WTC11 (cell line): ENCODE data around the gene GOLGA8B. TPM values are rescaled to one million over a fixed set of nuclear protein-coding genes. Genes with fewer than 3 reads are reported as not detected.
"Not testable (repeated sequence)": the region's sequence is repeated elsewhere in the genome, so short reads cannot be mapped to it uniquely, and the experiment has no call there.

Source experiments
- ATAC-seq: fragments of 200-7000 bp; cut with Tn5 transposase; 2 replicates; pipeline ENCODE4 v1.10.0; 2021; ENCODE audit warnings: mild to moderate bottlenecking, moderate library complexity
- CTCF ChIA-PET: fragments of 300-600 bp; sonication (Branson Sonifier 250); formaldehyde crosslinking; loops from one replicate; lab custom pipeline; 2021; ENCODE audit warnings: antibody characterized with exemption; lab: Charles Lee
- POLR2A ChIA-PET: fragments of 350-600 bp; sonication (Branson Sonifier 250); formaldehyde crosslinking; loops from one replicate; lab custom pipeline; 2021; ENCODE audit warnings: antibody characterized with exemption; lab: Charles Lee
- DNase-seq: peaks from one replicate; pipeline ENCODE4 v3.0.0; 2021; ENCODE audit warnings: low spot score
- H3K27ac Mint-ChIP-seq: 2 replicates; pipeline ENCODE4 v1.8.0; 2021; ENCODE audit warnings: mixed read lengths
- H3K27me3 Mint-ChIP-seq: 2 replicates; pipeline ENCODE4 v1.8.0; 2021; ENCODE audit warnings: low read depth, mild to moderate bottlenecking, moderate library complexity, mixed read lengths
- H3K36me3 Mint-ChIP-seq: 2 replicates; pipeline ENCODE4 v1.8.0; 2021; ENCODE audit warnings: mixed read lengths
- H3K4me1 Mint-ChIP-seq: 2 replicates; pipeline ENCODE4 v1.8.0; 2022; ENCODE audit warnings: mixed read lengths
- H3K4me3 Mint-ChIP-seq: 2 replicates; pipeline ENCODE4 v1.8.0; 2021; ENCODE audit warnings: mild to moderate bottlenecking, moderate library complexity, mixed read lengths
- H3K9me3 Mint-ChIP-seq: 2 replicates; pipeline ENCODE4 v1.8.0; 2021; ENCODE audit warnings: mixed read lengths
- FOXP1 ChIP-seq: sonication (generic); formaldehyde crosslinking; IDR thresholded peaks from 2 replicates; pipeline ENCODE4 v1.8.0; 2022; ENCODE audit warnings: missing genetic modification reagents, mild to moderate bottlenecking, moderate library complexity, borderline replicate concordance
- MYBL2 ChIP-seq: sonication (generic); formaldehyde crosslinking; IDR thresholded peaks from 2 replicates; pipeline ENCODE4 v1.8.1; 2023; ENCODE audit warnings: mild to moderate bottlenecking, moderate library complexity, missing genetic modification reagents
- NFYB ChIP-seq: sonication (generic); formaldehyde crosslinking; conservative IDR thresholded peaks from 2 replicates; pipeline ENCODE4 v1.8.0; 2022; ENCODE audit warnings: low read depth, missing genetic modification reagents
- NR2C2 ChIP-seq: sonication (generic); formaldehyde crosslinking; IDR thresholded peaks from 2 replicates; pipeline ENCODE4 v1.8.0; 2022; ENCODE audit warnings: mild to moderate bottlenecking, missing genetic modification reagents
- OVOL2 ChIP-seq: fragments of 250-450 bp; sonication (Bioruptor Pico); IDR thresholded peaks from 2 replicates; pipeline ENCODE4 v1.9.0; 2021; ENCODE audit warnings: mild to moderate bottlenecking, borderline replicate concordance
- ZNF396 ChIP-seq: fragments of 250-450 bp; sonication (Bioruptor Pico); IDR thresholded peaks from 2 replicates; pipeline ENCODE4 v1.8.0; 2021; ENCODE audit warnings: mild to moderate bottlenecking, moderate library complexity, borderline replicate concordance
- total RNA-seq: library from RNA; stranded (reverse); gene quantifications from 3 replicates; pipeline ENCODE4 v1.2.3, GENCODE V29; 2021
- TF ChIP-seq, protein P1 (sequence below): sonication (generic); formaldehyde crosslinking; IDR thresholded peaks from 2 replicates; pipeline ENCODE4 v1.8.1; 2023; ENCODE audit warnings: mild to moderate bottlenecking, missing genetic modification reagents
- TF ChIP-seq, protein P2 (sequence below): sonication (generic); formaldehyde crosslinking; IDR thresholded peaks from 2 replicates; pipeline ENCODE4 v1.8.0; 2022; ENCODE audit warnings: mild to moderate bottlenecking, missing genetic modification reagents
- TF ChIP-seq, protein P3 (sequence below): sonication (generic); formaldehyde crosslinking; IDR thresholded peaks from 2 replicates; pipeline ENCODE4 v1.8.1; 2022; ENCODE audit warnings: missing genetic modification reagents, borderline replicate concordance
- TF ChIP-seq, protein P4 (sequence below): fragments of 250-450 bp; sonication (Bioruptor Pico); IDR thresholded peaks from 2 replicates; pipeline ENCODE4 v1.9.0; 2021; ENCODE audit warnings: mild to moderate bottlenecking, borderline replicate concordance
- TF ChIP-seq, protein P5 (sequence below): sonication (generic); formaldehyde crosslinking; IDR thresholded peaks from 2 replicates; pipeline ENCODE4 v1.8.1; 2023; ENCODE audit warnings: mild to moderate bottlenecking, missing genetic modification reagents

Gene GOLGA8B
- total RNA-seq, 1 experiment from 2014 or later = 29.0 TPM

- ChIA-PET POLR2A (no interaction called here), CTCF (interaction anchor here (0.7 kb wide), 1 partner anchor 272 kb away, joined by 3 read pairs; no protein-coding TSS in a partner anchor)
- ATAC-seq (no peak), DNase-seq (no peak)
- Mint-ChIP-seq H3K27ac (no peak overlapping the region), H3K4me1 (peaks cover 31% of the 10 kb centered on the region), H3K36me3 (no peaks in the 10 kb centered on the region), H3K9me3 (no peaks in the 10 kb centered on the region), H3K4me3 (no peak overlapping the region), H3K27me3 (peaks cover 19% of the 10 kb centered on the region)
- TF ChIP-seq ZNF396 (CRISPR knock-in tag) = no peak
- TF ChIP-seq, protein P1, sequence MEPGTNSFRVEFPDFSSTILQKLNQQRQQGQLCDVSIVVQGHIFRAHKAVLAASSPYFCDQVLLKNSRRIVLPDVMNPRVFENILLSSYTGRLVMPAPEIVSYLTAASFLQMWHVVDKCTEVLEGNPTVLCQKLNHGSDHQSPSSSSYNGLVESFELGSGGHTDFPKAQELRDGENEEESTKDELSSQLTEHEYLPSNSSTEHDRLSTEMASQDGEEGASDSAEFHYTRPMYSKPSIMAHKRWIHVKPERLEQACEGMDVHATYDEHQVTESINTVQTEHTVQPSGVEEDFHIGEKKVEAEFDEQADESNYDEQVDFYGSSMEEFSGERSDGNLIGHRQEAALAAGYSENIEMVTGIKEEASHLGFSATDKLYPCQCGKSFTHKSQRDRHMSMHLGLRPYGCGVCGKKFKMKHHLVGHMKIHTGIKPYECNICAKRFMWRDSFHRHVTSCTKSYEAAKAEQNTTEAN = no peak
- no peak for TF ChIP-seq NFYB
- TF ChIP-seq FOXP1 (CRISPR knock-in tag) = no peak
- TF ChIP-seq MYBL2 (CRISPR knock-in tag) = no peak
These were observed 2.4 kb downstream of the GOLGA8B start for GRCh38 chr15:34581043-34581365.

- CTCF ChIA-PET, H3K4me3 Mint-ChIP-seq, ATAC-seq, H3K27ac Mint-ChIP-seq, POLR2A ChIA-PET, DNase-seq, H3K36me3 Mint-ChIP-seq, H3K9me3 Mint-ChIP-seq: not testable (repeated sequence)
- Mint-ChIP-seq H3K27me3 (peaks cover 16% of the 10 kb centered on the region), H3K4me1 (peaks cover 30% of the 10 kb centered on the region)
These were observed 3.0 kb downstream of the GOLGA8B start for GRCh38 chr15:34580251-34581042.

GRCh38 chr15:34578283-34578674 lies 5.2 kb downstream of the GOLGA8B start:
- no peaks in the 10 kb centered on the region for H3K27me3 Mint-ChIP-seq
- no peak overlapping the region for H3K4me3 Mint-ChIP-seq
- POLR2A ChIA-PET = no interaction called here
- no peak overlapping the region for H3K27ac Mint-ChIP-seq
- TF ChIP-seq, protein P2, sequence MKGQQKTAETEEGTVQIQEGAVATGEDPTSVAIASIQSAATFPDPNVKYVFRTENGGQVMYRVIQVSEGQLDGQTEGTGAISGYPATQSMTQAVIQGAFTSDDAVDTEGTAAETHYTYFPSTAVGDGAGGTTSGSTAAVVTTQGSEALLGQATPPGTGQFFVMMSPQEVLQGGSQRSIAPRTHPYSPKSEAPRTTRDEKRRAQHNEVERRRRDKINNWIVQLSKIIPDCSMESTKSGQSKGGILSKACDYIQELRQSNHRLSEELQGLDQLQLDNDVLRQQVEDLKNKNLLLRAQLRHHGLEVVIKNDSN (CRISPR knock-in tag) = no peak
- TF ChIP-seq ZNF396 (CRISPR knock-in tag) (no peak), OVOL2 (CRISPR knock-in tag) (no peak), NR2C2 (CRISPR knock-in tag) (no peak)
- TF ChIP-seq, protein P3, sequence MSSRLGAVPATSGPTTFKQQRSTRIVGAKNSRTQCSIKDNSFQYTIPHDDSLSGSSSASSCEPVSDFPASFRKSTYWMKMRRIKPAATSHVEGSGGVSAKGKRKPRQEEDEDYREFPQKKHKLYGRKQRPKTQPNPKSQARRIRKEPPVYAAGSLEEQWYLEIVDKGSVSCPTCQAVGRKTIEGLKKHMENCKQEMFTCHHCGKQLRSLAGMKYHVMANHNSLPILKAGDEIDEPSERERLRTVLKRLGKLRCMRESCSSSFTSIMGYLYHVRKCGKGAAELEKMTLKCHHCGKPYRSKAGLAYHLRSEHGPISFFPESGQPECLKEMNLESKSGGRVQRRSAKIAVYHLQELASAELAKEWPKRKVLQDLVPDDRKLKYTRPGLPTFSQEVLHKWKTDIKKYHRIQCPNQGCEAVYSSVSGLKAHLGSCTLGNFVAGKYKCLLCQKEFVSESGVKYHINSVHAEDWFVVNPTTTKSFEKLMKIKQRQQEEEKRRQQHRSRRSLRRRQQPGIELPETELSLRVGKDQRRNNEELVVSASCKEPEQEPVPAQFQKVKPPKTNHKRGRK (CRISPR knock-in tag) = no peak
- TF ChIP-seq, protein P4, sequence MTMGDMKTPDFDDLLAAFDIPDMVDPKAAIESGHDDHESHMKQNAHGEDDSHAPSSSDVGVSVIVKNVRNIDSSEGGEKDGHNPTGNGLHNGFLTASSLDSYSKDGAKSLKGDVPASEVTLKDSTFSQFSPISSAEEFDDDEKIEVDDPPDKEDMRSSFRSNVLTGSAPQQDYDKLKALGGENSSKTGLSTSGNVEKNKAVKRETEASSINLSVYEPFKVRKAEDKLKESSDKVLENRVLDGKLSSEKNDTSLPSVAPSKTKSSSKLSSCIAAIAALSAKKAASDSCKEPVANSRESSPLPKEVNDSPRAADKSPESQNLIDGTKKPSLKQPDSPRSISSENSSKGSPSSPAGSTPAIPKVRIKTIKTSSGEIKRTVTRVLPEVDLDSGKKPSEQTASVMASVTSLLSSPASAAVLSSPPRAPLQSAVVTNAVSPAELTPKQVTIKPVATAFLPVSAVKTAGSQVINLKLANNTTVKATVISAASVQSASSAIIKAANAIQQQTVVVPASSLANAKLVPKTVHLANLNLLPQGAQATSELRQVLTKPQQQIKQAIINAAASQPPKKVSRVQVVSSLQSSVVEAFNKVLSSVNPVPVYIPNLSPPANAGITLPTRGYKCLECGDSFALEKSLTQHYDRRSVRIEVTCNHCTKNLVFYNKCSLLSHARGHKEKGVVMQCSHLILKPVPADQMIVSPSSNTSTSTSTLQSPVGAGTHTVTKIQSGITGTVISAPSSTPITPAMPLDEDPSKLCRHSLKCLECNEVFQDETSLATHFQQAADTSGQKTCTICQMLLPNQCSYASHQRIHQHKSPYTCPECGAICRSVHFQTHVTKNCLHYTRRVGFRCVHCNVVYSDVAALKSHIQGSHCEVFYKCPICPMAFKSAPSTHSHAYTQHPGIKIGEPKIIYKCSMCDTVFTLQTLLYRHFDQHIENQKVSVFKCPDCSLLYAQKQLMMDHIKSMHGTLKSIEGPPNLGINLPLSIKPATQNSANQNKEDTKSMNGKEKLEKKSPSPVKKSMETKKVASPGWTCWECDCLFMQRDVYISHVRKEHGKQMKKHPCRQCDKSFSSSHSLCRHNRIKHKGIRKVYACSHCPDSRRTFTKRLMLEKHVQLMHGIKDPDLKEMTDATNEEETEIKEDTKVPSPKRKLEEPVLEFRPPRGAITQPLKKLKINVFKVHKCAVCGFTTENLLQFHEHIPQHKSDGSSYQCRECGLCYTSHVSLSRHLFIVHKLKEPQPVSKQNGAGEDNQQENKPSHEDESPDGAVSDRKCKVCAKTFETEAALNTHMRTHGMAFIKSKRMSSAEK = no peak
- TF ChIP-seq, protein P1 = no peak
- TF ChIP-seq, protein P5, sequence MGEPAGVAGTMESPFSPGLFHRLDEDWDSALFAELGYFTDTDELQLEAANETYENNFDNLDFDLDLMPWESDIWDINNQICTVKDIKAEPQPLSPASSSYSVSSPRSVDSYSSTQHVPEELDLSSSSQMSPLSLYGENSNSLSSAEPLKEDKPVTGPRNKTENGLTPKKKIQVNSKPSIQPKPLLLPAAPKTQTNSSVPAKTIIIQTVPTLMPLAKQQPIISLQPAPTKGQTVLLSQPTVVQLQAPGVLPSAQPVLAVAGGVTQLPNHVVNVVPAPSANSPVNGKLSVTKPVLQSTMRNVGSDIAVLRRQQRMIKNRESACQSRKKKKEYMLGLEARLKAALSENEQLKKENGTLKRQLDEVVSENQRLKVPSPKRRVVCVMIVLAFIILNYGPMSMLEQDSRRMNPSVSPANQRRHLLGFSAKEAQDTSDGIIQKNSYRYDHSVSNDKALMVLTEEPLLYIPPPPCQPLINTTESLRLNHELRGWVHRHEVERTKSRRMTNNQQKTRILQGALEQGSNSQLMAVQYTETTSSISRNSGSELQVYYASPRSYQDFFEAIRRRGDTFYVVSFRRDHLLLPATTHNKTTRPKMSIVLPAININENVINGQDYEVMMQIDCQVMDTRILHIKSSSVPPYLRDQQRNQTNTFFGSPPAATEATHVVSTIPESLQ = no peak
- no peak for ATAC-seq
- no peaks in the 10 kb centered on the region for H3K9me3 Mint-ChIP-seq
- DNase-seq = no peak
- peaks cover 18% of the 10 kb centered on the region for H3K4me1 Mint-ChIP-seq
- CTCF ChIA-PET = no interaction called here
- H3K36me3 Mint-ChIP-seq = no peaks in the 10 kb centered on the region

- H3K36me3 Mint-ChIP-seq, H3K4me3 Mint-ChIP-seq, H3K27ac Mint-ChIP-seq, ATAC-seq, H3K27me3 Mint-ChIP-seq, H3K9me3 Mint-ChIP-seq, POLR2A ChIA-PET, CTCF ChIA-PET, DNase-seq: not testable (repeated sequence)
- peaks cover 18% of the 10 kb centered on the region for H3K4me1 Mint-ChIP-seq
These were observed 5.7 kb downstream of the GOLGA8B start for GRCh38 chr15:34577658-34578282.

DNA sequence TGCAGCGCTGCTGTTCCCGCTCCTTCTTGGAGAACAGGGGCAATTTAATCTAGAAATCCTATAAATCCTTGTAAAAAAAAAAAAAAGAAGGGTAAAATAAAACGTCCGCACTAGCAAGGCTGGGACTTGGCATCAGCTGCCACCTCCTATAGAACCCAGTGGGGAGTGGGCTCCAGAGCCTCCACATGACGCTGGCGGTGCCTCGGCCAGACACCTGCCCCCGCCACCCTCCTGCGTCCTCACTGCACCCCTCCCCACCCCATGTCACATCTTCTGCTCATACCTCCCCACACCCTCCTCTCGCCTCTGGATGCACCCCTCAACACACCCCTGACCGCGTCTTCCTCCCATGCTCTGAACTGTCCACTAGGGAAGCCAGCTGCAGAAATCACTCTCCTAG lies 8.4 kb downstream of the GOLGA8B start:
- H3K4me1 Mint-ChIP-seq, H3K4me3 Mint-ChIP-seq, H3K9me3 Mint-ChIP-seq, DNase-seq, H3K36me3 Mint-ChIP-seq, CTCF ChIA-PET, ATAC-seq, POLR2A ChIA-PET, H3K27me3 Mint-ChIP-seq, H3K27ac Mint-ChIP-seq: not testable (repeated sequence)
